GM15510 (cell line): ENCODE results near the gene CFAP58.
A peak's percentile ranks its signal among the peaks of the same experiment; 100 is the strongest.

Source experiments
- POLR2A ChIP-seq: IDR thresholded peaks from 3 replicates; pipeline ENCODE4 v1.6.1; 2011; ENCODE audit warnings: borderline replicate concordance; ENCODE audit not compliant: insufficient read length; ENCODE audit errors: extremely low read depth

Gene CFAP58

DNA sequence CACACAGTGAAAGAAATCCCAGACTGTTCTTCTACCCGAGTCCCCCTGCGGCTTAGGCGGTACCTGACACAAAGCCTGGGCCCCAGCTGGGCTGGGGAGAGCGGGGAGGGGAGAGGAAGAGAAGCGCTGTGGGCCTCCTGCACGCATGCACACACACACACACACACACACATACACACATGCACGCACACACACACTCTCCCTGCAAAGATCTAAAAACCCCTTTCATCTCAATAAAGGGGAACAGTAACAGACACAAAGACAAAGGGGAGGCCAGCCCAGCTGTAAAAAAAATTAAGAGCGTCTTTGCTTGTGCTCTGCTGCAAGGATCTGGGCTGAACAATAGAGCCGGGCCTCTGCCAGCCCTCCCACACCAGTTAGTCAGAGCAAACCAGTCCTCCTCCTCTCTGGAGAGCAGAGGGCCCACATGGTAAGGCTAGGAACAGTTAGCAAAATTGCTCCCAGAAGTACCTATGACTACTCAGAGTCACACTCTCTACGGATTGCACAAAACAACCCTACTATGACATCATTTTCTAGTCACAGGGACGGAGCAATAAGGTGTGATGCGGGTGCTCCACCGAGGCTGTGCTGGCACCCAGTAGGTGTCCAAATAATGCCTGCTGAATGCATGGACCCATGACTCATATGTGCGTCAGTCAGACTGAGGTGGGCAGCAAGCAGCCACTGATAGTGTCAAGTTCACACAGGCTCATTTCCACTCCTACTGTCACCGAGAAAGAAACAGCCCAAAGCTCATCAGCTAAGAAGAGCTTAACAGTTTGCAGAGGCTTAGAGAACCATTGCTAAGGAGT, 24.5 kb upstream of the CFAP58 start:
- no peak for TF ChIP-seq POLR2A

- TF ChIP-seq POLR2A, result no peak
Observed at GRCh38 chr10:104329735-104330134, 23.9 kb upstream of the CFAP58 start.

GRCh38 chr10:104330168-104331110, 23.2 kb upstream of the CFAP58 start:
- TF ChIP-seq POLR2A, result no peak

DNA sequence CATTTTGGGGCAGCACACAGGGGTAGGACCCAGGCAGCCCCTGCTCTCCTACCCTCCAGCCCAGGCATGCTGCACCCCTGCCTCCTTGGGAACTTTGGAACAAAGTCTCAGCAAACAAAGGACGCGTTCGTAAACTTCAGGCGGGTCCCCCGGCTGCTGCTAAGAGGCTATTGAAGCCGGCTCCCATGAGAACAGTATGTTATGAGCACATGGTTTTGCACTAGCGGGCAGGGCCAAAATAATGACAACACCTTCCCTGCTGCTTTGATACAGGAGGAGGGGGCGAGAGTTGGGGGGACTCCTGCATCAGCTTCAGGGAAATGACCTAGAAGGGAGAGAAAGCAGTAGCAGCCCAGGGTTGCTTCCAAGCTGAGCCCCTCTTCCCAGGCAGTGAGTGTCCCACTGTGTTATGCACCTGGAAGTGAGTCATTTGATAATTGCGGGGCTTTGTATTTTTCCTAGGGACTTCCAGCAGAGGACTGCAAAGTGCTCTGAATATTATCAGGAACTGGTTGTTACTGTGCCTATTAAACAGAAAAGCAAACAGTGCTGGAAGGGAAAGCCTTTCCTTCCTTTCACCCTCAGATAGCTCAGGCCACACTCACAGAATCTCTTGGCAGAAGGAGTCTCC, 22.3 kb upstream of the CFAP58 start:
- TF ChIP-seq POLR2A, result no peak

DNA sequence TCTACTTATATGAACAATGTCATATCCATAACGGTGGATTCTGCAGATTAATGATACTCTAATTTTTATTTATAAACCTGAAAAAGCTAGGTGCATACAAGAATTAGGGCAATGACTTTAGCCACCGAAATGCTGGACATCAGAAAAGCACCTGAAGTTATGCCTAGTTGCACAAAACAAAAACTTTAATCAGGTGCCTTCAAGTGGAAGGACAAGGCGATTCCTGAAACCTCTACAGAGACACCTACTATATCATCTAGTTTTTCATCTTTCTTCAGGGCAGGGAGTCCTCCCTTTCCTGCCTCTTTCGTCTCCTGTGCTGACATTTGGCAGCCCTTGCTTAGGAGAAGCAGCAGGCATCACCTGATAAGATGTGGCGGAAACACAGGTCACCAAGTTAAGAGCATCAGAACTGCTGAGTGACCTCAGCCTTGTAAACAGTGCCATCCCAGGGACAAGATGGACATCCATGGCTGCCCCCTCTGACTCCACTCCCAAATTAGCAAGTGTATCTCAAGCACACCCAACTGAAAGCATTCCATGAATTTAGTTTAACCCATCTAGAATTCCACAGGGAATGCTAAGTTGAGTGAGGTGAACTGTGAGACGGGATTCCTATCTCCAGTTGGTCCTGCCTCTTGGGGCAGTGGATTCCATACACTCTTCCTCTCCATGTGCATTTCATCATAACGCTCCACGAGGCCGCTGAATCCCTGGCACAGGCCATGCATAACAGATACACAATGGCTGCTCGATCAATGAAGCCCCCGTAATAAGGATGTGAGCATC, 21.2 kb upstream of the CFAP58 start:
- no peak for TF ChIP-seq POLR2A

- no peak for TF ChIP-seq POLR2A
Observed at GRCh38 chr10:104333032-104333727, 20.5 kb upstream of the CFAP58 start.

DNA sequence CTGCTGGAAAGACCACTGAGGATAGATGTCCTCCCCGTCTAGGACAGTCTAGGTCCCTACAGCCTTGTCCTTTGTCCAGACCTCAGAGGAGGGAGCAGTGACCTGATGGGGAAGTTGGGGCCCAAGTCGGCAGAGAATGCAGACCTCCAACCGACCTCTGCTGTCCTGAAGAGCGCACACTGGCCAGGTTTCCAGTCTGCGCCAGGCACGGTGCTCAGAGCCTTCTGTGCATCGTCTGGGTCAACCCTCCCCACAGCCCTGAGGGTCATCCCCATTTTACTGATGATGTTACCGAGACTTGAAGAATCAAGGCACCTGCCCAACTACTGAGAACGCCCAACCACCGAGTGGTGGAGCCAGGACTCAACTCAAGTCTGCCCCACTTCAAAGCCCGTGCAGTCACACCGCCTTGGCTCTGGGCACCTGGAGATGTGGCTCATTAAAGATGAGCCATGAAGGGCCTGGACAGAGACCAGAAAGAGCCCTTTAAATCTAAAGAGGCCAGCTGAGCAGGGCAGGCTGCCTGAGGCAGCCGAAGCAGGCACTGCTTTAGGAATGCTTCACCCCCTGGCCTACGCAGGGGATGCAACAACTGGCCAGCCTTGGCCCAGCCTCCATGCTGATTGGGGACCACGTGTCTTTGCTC, 19.8 kb upstream of the CFAP58 start:
- no peak for TF ChIP-seq POLR2A

DNA sequence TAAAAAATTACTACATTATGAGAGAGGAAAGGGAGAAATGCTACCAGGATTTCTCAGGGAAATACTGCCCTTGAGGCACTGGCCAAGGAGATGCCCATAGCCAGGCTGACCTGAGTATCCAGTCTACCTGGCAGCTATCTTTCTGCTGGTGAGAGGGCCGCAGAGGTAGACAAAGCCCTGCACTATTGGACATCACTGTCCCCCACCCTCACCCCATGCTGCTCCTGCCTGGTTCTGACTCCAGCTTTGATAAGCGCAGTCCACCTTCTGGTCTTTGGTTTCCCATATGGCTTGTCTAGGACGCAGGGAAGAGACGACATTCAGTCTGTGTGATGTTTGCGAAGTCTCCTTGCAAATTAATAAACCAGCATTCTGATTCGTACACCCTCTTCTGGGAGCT, 19.1 kb upstream of the CFAP58 start:
- TF ChIP-seq POLR2A, result no peak

DNA sequence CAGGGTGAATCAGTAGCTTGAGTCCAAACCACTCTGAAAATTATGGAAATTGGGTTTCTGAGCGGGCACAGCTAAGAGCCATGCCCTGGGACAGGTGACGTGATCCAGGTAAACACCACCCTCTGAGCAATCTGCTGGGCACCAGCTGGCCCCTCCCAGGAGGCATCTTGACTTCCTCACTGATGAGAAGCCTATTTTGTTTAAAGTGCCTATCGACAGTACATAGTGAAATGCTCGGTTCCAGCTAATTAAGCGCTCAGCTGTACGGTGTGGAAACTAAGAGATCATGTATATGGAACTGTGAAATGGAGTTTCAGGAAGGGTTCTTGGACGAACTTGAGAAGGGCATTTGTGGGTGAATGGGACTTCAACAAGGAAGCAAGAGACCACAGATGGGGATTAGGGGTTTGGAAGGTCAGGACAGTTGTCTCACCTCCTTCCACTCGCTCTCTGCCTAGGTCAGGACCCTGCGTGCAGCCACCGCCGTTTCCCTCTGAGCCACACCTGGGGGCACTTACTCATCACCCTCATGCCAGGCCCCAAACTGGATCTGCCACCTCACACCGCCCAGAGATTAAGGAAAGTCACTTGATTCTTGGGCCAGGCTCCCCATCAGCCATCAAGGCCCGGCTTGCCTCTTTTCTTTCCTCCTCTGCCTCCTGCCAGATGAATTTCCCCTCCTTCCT, 18.5 kb upstream of the CFAP58 start:
- TF ChIP-seq POLR2A, result no peak

DNA sequence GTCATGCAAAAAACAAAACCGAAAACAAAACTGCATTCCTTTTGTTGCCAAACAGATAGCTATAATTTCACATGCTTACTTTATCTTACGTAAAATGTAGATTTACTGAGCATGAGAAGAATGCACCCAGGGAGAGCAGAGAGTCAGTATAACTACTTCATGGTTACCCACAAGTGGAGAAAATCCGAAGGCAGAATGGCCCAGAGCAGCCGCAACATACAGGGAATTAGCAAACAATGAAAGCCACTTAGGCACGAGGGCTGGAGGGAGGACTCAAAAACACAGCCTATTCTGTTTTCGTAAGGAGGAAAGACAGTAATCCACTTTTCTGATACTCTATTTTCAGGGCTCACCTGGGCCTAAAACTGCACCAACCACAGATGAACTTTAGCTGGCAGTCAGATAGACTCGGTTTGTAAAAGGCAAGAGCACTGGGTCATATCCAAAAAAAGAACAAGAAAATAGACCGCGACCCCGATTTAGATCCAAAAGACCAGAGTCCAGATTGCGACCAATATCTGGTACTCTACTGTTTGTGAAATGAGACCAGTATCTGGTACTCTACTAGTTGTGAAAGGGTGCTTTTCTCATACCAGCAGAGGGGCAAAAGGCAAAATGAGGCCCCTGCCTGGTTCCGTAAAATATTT, 16.7 kb upstream of the CFAP58 start:
- TF ChIP-seq POLR2A, result no peak

- TF ChIP-seq POLR2A, result no peak
Observed at GRCh38 chr10:104337521-104337984, 16.1 kb upstream of the CFAP58 start.

- peak; percentile 86 for TF ChIP-seq POLR2A
Observed at GRCh38 chr10:104337985-104338735, 15.5 kb upstream of the CFAP58 start, which contains the start of gene ITPRIP. Gene ITPRIP (minus strand): TSS chr10:104338465. CDS start chr10:104316051, 22,414 bp downstream.
